Calu3 (cell line): ENCODE measurements around the gene PTCHD1. TPM values are rescaled to one million over a fixed set of nuclear protein-coding genes. Genes with fewer than 3 reads are reported as not detected.

Experiments used
- BruUV-seq: library from RNA; stranded (reverse); fragments of 400-500 nt; replicated peaks from 2 replicates; lab custom pipeline; 2021; lab: Mats Ljungman, UMichigan
- CTCF ChIA-PET: fragments of 300-600 bp; sonication (Branson Sonifier 250); formaldehyde crosslinking; loops from one replicate; lab custom pipeline; 2022; ENCODE audit warnings: antibody characterized with exemption; lab: Charles Lee
- DNase-seq: peaks from one replicate; pipeline ENCODE4 v3.0.0; 2022
- H3K27ac Mint-ChIP-seq: one replicate; pipeline ENCODE4 v1.8.0; 2022; ENCODE audit warnings: mixed read lengths; ENCODE audit not compliant: unreplicated experiment
- H3K27me3 Mint-ChIP-seq: one replicate; pipeline ENCODE4 v1.8.0; 2022; ENCODE audit warnings: mixed read lengths; ENCODE audit not compliant: unreplicated experiment
- H3K36me3 Mint-ChIP-seq: one replicate; pipeline ENCODE4 v1.8.0; 2022; ENCODE audit warnings: mild to moderate bottlenecking, moderate library complexity, mixed read lengths; ENCODE audit not compliant: insufficient read depth, unreplicated experiment
- H3K4me1 Mint-ChIP-seq: one replicate; pipeline ENCODE4 v1.8.0; 2022; ENCODE audit warnings: mild to moderate bottlenecking, low read depth, mixed read lengths; ENCODE audit not compliant: unreplicated experiment
- H3K4me3 Mint-ChIP-seq: one replicate; pipeline ENCODE4 v1.8.0; 2022; ENCODE audit warnings: mild to moderate bottlenecking, low read depth, moderate library complexity, mixed read lengths; ENCODE audit not compliant: unreplicated experiment
- H3K9me3 Mint-ChIP-seq: one replicate; pipeline ENCODE4 v1.8.0; 2022; ENCODE audit warnings: low read depth, mixed read lengths; ENCODE audit not compliant: unreplicated experiment
- intact Hi-C: fragments of 100-400 bp; cut with micrococcal nuclease; formaldehyde crosslinking; loops from one replicate; pipeline ENCODE4 v1.10.0; 2022; ENCODE audit not compliant: unreplicated experiment
- total RNA-seq: library from RNA; stranded (reverse); gene quantifications from 2 replicates; pipeline ENCODE4 v1.2.3, GENCODE V29; 2022
- TF ChIP-seq, protein P1 (sequence below): fragments of 200-600 bp; IDR thresholded peaks from one replicate; pipeline ENCODE4 v1.8.0; 2022; ENCODE audit warnings: antibody characterized with exemption; ENCODE audit not compliant: unreplicated experiment

The PTCHD1 gene
- total RNA-seq, 1 experiment from 2014 or later = not detected

DNA sequence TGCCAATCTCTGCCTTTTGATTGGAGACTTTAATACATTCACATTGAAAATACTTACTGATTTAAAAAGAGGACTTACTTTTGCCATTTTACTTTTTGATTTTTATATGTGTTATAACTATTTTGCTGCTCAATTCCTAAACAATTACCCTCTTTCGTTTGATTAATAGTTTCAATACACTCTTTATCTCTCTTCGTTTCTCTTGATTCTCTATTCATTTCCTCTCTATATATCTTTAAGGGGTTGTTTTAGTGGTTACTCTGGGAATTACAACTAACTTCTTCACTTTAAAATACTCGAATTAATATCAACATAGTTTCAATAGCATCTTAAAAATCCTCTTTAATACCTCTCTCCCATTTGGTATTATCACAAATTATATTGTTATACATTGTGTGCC is 116.6 kb downstream of the PTCHD1 start:
- H3K4me3 Mint-ChIP-seq = no peak overlapping the region
- TF ChIP-seq, protein P1, sequence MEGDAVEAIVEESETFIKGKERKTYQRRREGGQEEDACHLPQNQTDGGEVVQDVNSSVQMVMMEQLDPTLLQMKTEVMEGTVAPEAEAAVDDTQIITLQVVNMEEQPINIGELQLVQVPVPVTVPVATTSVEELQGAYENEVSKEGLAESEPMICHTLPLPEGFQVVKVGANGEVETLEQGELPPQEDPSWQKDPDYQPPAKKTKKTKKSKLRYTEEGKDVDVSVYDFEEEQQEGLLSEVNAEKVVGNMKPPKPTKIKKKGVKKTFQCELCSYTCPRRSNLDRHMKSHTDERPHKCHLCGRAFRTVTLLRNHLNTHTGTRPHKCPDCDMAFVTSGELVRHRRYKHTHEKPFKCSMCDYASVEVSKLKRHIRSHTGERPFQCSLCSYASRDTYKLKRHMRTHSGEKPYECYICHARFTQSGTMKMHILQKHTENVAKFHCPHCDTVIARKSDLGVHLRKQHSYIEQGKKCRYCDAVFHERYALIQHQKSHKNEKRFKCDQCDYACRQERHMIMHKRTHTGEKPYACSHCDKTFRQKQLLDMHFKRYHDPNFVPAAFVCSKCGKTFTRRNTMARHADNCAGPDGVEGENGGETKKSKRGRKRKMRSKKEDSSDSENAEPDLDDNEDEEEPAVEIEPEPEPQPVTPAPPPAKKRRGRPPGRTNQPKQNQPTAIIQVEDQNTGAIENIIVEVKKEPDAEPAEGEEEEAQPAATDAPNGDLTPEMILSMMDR = no peak
- no peak overlapping the region for H3K27ac Mint-ChIP-seq
- intact Hi-C loops = no loop called here
- H3K27me3 Mint-ChIP-seq = no peaks in the 10 kb centered on the region
- no peak for DNase-seq
- no peaks in the 10 kb centered on the region for H3K36me3 Mint-ChIP-seq
- CTCF ChIA-PET = no interaction called here
- no peaks in the 10 kb centered on the region for H3K9me3 Mint-ChIP-seq
- H3K4me1 Mint-ChIP-seq = no peaks in the 10 kb centered on the region
- no TSS peak for BruUV-seq
